Keratinocyte (primary cell): ENCODE results near the gene CLMN. TPM values are rescaled to one million over a fixed set of nuclear protein-coding genes. Genes with fewer than 3 reads are reported as not detected.

Source experiments
- DNase-seq: peaks from one replicate; pipeline ENCODE4 v3.0.0-alpha.2; 2011; ENCODE audit warnings: low read depth, missing footprints, low spot score
- FAIRE-seq: peaks from 2 replicates; lab custom pipeline; 2011; peaks lifted over from hg19 to GRCh38; lab: Jason Lieb, UNC
- H2AFZ ChIP-seq: 2 replicates; pipeline ENCODE4 v1.6.0; 2012; ENCODE audit warnings: low read length, control low read depth, inconsistent platforms; ENCODE audit not compliant: control insufficient read depth
- H3K27ac ChIP-seq: 2 replicates; pipeline ENCODE4 v1.5.1; 2011; ENCODE audit warnings: low read length; ENCODE audit not compliant: control insufficient read depth, insufficient read depth
- H3K27me3 ChIP-seq: 3 replicates; pipeline ENCODE4 v1.6.0; 2011; ENCODE audit warnings: low read length; ENCODE audit not compliant: control insufficient read depth, insufficient read depth; ENCODE audit errors: extremely low read depth
- H3K36me3 ChIP-seq, 2 experiments: 2 replicates in 1 of 2; 3 replicates in 1 of 2; pipeline ENCODE4 v1.5.1; 2011; ENCODE audit warnings: low read length in 2 of 2, mild to moderate bottlenecking in 1 of 2; ENCODE audit not compliant: control insufficient read depth in 2 of 2, insufficient read depth in 2 of 2; ENCODE audit errors: extremely low read depth in 1 of 2
- H3K4me1 ChIP-seq: 3 replicates; pipeline ENCODE4 v1.5.1; 2011; ENCODE audit warnings: low read length; ENCODE audit not compliant: control insufficient read depth, insufficient read depth; ENCODE audit errors: extremely low read depth
- H3K4me2 ChIP-seq: 3 replicates; pipeline ENCODE4 v1.6.0; 2011; ENCODE audit warnings: low read depth, low read length; ENCODE audit not compliant: control insufficient read depth, insufficient read depth; ENCODE audit errors: extremely low read depth
- H3K4me3 ChIP-seq, 3 experiments: fragments of 200-600 bp in 1 of 3; sonication (generic) in 1 of 3; 2 replicates in 2 of 3; 3 replicates in 1 of 3; pipeline ENCODE4 v1.5.1; 2011 to 2016; ENCODE audit warnings: low read length in 3 of 3, mild to moderate bottlenecking in 3 of 3, control low read depth in 2 of 3, inconsistent platforms in 1 of 3, low read depth in 1 of 3, mixed read lengths in 1 of 3, mixed run types in 1 of 3, moderate library complexity in 1 of 3; ENCODE audit not compliant: control insufficient read depth in 2 of 3, insufficient read depth in 2 of 3; ENCODE audit errors: extremely low read depth in 1 of 3
- H3K79me2 ChIP-seq: 2 replicates; pipeline ENCODE4 v1.6.0; 2012; ENCODE audit warnings: low read length; ENCODE audit not compliant: control insufficient read depth, insufficient read depth
- H3K9ac ChIP-seq: 3 replicates; pipeline ENCODE4 v1.6.0; 2011; ENCODE audit warnings: low read length; ENCODE audit not compliant: control insufficient read depth, insufficient read depth; ENCODE audit errors: extremely low read depth
- H3K9me1 ChIP-seq: 3 replicates; pipeline ENCODE4 v1.6.0; 2011; ENCODE audit warnings: low read length; ENCODE audit not compliant: control insufficient read depth, insufficient read depth; ENCODE audit errors: extremely low read depth
- H3K9me3 ChIP-seq: 2 replicates; pipeline ENCODE4 v1.5.1; 2012; ENCODE audit warnings: low read depth, low read length; ENCODE audit not compliant: control insufficient read depth
- H4K20me1 ChIP-seq: 3 replicates; pipeline ENCODE4 v1.6.0; 2011; ENCODE audit warnings: low read length; ENCODE audit not compliant: control insufficient read depth, insufficient read depth; ENCODE audit errors: extremely low read depth
- EZH2 ChIP-seq: IDR thresholded peaks from one replicate; pipeline ENCODE4 v1.6.1; 2012; ENCODE audit warnings: inconsistent platforms, mild to moderate bottlenecking, low read length, moderate library complexity
- dilution Hi-C: fragments of 300-500 bp; cut with MboI; formaldehyde crosslinking; loops from one replicate; pipeline ENCODE4 v1.7.0; 2020; ENCODE audit warnings: low sequenced_read_pairs; ENCODE audit not compliant: extremely low pct_ligation_motif_present
- polyA plus RNA-seq, 5 experiments: library from polyadenylated mRNA; depleted of rRNA in 3 of 5; stranded (reverse) in 3 of 5; stranded (forward) in 1 of 5; unstranded in 1 of 5; fragments of >200 nt; gene quantifications; 1 replicate in 1 of 5; 2 replicates in 3 of 5; 3 replicates in 1 of 5; pipeline versions ENCODE4 v1.2.1 to v1.2.3, GENCODE V29; 2011 to 2012; ENCODE audit warnings: missing spikeins in 2 of 5, low read depth in 1 of 5, low replicate concordance in 1 of 5
- TF ChIP-seq, protein P1 (sequence below), 3 experiments: IDR thresholded peaks in 1 of 3; conservative IDR thresholded peaks in 1 of 3; optimal IDR thresholded peaks in 1 of 3; 2 replicates in 2 of 3; 3 replicates in 1 of 3; pipeline versions ENCODE3 to v1.5.1; 2011; ENCODE audit warnings: low read length in 3 of 3, mild to moderate bottlenecking in 3 of 3, moderate library complexity in 2 of 3, control low read depth in 1 of 3, inconsistent platforms in 1 of 3; ENCODE audit not compliant: insufficient read depth in 2 of 3; ENCODE audit errors: extremely low read depth in 1 of 3

The CLMN gene
- polyA plus RNA-seq, 1 donor (not counting 4 experiments of a cell fraction or from before 2014, with no cell fraction given) = 6.1 TPM

- no peak for FAIRE-seq
- H3K4me2 ChIP-seq = no peak overlapping the region
- no peak for DNase-seq
- H3K4me3 ChIP-seq = no peak overlapping the region
- TF ChIP-seq EZH2 = no peak
- TF ChIP-seq, protein P1, sequence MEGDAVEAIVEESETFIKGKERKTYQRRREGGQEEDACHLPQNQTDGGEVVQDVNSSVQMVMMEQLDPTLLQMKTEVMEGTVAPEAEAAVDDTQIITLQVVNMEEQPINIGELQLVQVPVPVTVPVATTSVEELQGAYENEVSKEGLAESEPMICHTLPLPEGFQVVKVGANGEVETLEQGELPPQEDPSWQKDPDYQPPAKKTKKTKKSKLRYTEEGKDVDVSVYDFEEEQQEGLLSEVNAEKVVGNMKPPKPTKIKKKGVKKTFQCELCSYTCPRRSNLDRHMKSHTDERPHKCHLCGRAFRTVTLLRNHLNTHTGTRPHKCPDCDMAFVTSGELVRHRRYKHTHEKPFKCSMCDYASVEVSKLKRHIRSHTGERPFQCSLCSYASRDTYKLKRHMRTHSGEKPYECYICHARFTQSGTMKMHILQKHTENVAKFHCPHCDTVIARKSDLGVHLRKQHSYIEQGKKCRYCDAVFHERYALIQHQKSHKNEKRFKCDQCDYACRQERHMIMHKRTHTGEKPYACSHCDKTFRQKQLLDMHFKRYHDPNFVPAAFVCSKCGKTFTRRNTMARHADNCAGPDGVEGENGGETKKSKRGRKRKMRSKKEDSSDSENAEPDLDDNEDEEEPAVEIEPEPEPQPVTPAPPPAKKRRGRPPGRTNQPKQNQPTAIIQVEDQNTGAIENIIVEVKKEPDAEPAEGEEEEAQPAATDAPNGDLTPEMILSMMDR (optimal IDR thresholded peaks at IDR 0.05 in 1 of 3, IDR thresholded peaks at IDR 0.05 in 1 of 3, conservative IDR thresholded peaks at IDR 0.05 in 1 of 3; ENCODE audit: extremely low read depth in 1 of 3, insufficient read depth in 2 of 3, low read length in 3 of 3) = no peak
- no peaks in the 10 kb centered on the region for H4K20me1 ChIP-seq
- no peak overlapping the region for H3K9ac ChIP-seq
- H2AFZ ChIP-seq = no peak overlapping the region
- H3K27me3 ChIP-seq = no peaks in the 10 kb centered on the region
- no peaks in the 10 kb centered on the region for H3K9me3 ChIP-seq
- H3K27ac ChIP-seq = no peak overlapping the region
- dilution Hi-C loops = no loop called here
- H3K79me2 ChIP-seq = no peaks in the 10 kb centered on the region
- peaks cover 0 to 3% of the 10 kb centered on the region in 2 experiments for H3K36me3 ChIP-seq
- H3K9me1 ChIP-seq = no peaks in the 10 kb centered on the region
- no peaks in the 10 kb centered on the region for H3K4me1 ChIP-seq
These were observed 96.8 kb downstream of the CLMN start for GRCh38 chr14:95222870-95223398.

DNA sequence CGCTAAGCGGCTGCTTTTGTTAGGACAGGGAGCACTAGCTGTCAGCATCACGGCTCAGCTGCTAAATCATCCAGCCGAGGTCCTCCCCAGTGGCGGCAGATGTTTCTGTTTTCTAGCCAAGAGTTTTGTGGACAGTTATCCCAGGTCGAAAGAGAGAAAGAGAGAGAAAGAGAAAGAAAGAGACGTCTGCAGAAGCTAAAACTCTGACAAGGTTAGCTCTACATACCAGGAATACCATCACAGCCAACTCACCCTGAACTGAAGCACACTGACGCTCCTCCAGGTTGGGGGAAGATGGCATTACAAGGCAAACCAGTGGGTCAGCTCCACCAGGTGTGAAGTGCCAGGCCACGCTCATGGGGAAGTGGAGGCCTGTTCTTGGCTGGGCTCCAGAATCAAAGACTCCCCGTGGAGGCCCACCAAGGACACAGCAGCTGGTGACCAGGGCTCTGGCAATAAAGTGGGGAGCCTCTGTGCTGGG lies 97.5 kb downstream of the CLMN start:
- Histone ChIP-seq H4K20me1 (no peaks in the 10 kb centered on the region), H2AFZ (no peak overlapping the region), H3K36me3 (peaks cover 0 to 3% of the 10 kb centered on the region in 2 experiments), H3K27ac (no peak overlapping the region), H3K4me1 (no peaks in the 10 kb centered on the region), H3K4me2 (no peak overlapping the region), H3K4me3 (no peak overlapping the region), H3K9ac (no peak overlapping the region), H3K9me1 (no peaks in the 10 kb centered on the region), H3K9me3 (no peaks in the 10 kb centered on the region), H3K27me3 (no peaks in the 10 kb centered on the region), H3K79me2 (no peaks in the 10 kb centered on the region)
- dilution Hi-C loops = no loop called here
- no peak for TF ChIP-seq EZH2
- TF ChIP-seq, protein P1 (optimal IDR thresholded peaks at IDR 0.05 in 1 of 3, IDR thresholded peaks at IDR 0.05 in 1 of 3, conservative IDR thresholded peaks at IDR 0.05 in 1 of 3; ENCODE audit: extremely low read depth in 1 of 3, insufficient read depth in 2 of 3, low read length in 3 of 3) = no peak
- FAIRE-seq (no peak), DNase-seq (no peak)
